Right ventricle myocardium inferior (tissue), 1 donor: ENCODE measurements around the gene ZC3H13. TPM values are rescaled to one million over a fixed set of nuclear protein-coding genes. Genes with fewer than 3 reads are reported as not detected.

ENCODE experiments used
- ATAC-seq: fragments of 200-7000 bp; cut with Tn5 transposase; one replicate; pipeline ENCODE4 v1.9.1; 2020; ENCODE audit warnings: mild to moderate bottlenecking, moderate library complexity
- DNase-seq: peaks from one replicate; pipeline ENCODE4 v3.0.0; 2021; ENCODE audit errors: missing footprints
- intact Hi-C: fragments of 100-400 bp; cut with DNase I; formaldehyde crosslinking; loops from one replicate; pipeline ENCODE4 v1.11.0; 2022
- total RNA-seq: library from RNA; stranded (reverse); fragmentation: NEBNext Ultra II Directional; extraction: Animal tissue kit (Norgen Biotek cat#: 25700); gene quantifications from one replicate; pipeline ENCODE4 v1.2.1, GENCODE V29; 2021
- donor health status: DM: no; HTN: yes; CAD: no; lungs with severe emphysema.

ZC3H13 gene
- total RNA-seq, 1 donor from 2014 or later: 40.3 TPM

GRCh38 chr13:45951724-45952123, 100.8 kb downstream of the ZC3H13 start:
- DNase-seq (no peak), ATAC-seq (no peak)
- intact Hi-C loops: loop anchor here (10.0 kb wide), 1 partner anchor 147 kb away; no protein-coding TSS in a partner anchor

- intact Hi-C loops: loop anchor here (10.0 kb wide), 1 partner anchor 146 kb away; no protein-coding TSS in a partner anchor
- ATAC-seq: no peak
These were observed 101.4 kb downstream of the ZC3H13 start for GRCh38 chr13:45951166-45951565.

GRCh38 chr13:45950386-45951000, 102.1 kb downstream of the ZC3H13 start:
- no peak for DNase-seq
- intact Hi-C loops: loop anchor here (10.0 kb wide), 1 partner anchor 146 kb away; no protein-coding TSS in a partner anchor
- ATAC-seq: peak; percentile 48

More at GRCh38 chr13:45951166-45951565, 101.4 kb downstream of the ZC3H13 start:
- no peak for DNase-seq

GRCh38 chr13:45949161-45949560, 103.4 kb downstream of the ZC3H13 start:
- intact Hi-C loops: no loop called here
- no peak for DNase-seq
- no peak for ATAC-seq

- ATAC-seq: no peak
- DNase-seq: no peak
- intact Hi-C loops: no loop called here
These were observed 108.6 kb downstream of the ZC3H13 start for GRCh38 chr13:45943965-45944364.

GRCh38 chr13:45943120-45943519, 109.4 kb downstream of the ZC3H13 start:
- no peak for DNase-seq

GRCh38 chr13:45941261-45941660, 111.3 kb downstream of the ZC3H13 start:
- intact Hi-C loops: no loop called here
- ATAC-seq (no peak), DNase-seq (no peak)

More at GRCh38 chr13:45943120-45943519, 109.4 kb downstream of the ZC3H13 start:
- ATAC-seq: no peak
- intact Hi-C loops: no loop called here

- DNase-seq: no peak
- ATAC-seq: no peak
- intact Hi-C loops: no loop called here
These were observed 112.5 kb downstream of the ZC3H13 start for GRCh38 chr13:45940061-45940460.

- intact Hi-C loops: no loop called here
- ATAC-seq (no peak), DNase-seq (no peak)
These were observed 115.9 kb downstream of the ZC3H13 start for GRCh38 chr13:45936621-45937020.

GRCh38 chr13:45934283-45934682, 118.3 kb downstream of the ZC3H13 start:
- intact Hi-C loops: no loop called here
- DNase-seq (no peak), ATAC-seq (no peak)

- ATAC-seq (no peak), DNase-seq (no peak)
- intact Hi-C loops: no loop called here
These were observed 119.2 kb downstream of the ZC3H13 start for GRCh38 chr13:45933203-45933908.

GRCh38 chr13:45932676-45933075, 119.9 kb downstream of the ZC3H13 start:
- intact Hi-C loops: no loop called here
- DNase-seq: no peak
- peak; percentile 46 for ATAC-seq

- DNase-seq: no peak
- ATAC-seq: no peak
- intact Hi-C loops: no loop called here
These were observed 120.4 kb downstream of the ZC3H13 start for GRCh38 chr13:45932172-45932571.

GRCh38 chr13:45931211-45931610, 121.3 kb downstream of the ZC3H13 start:
- intact Hi-C loops: no loop called here
- no peak for ATAC-seq
- no peak for DNase-seq

GRCh38 chr13:45930177-45930576, 122.4 kb downstream of the ZC3H13 start:
- ATAC-seq: no peak
- intact Hi-C loops: no loop called here

GRCh38 chr13:45928843-45929242, 123.7 kb downstream of the ZC3H13 start:
- ATAC-seq (no peak), DNase-seq (no peak)
- intact Hi-C loops: no loop called here

More at GRCh38 chr13:45930177-45930576, 122.4 kb downstream of the ZC3H13 start:
- DNase-seq: no peak

GRCh38 chr13:45928176-45928575, 124.4 kb downstream of the ZC3H13 start:
- ATAC-seq (no peak), DNase-seq (no peak)
- intact Hi-C loops: no loop called here

GRCh38 chr13:45926741-45927140, 125.8 kb downstream of the ZC3H13 start:
- ATAC-seq: no peak
- intact Hi-C loops: no loop called here
- no peak for DNase-seq

- ATAC-seq (no peak), DNase-seq (no peak)
- intact Hi-C loops: no loop called here
These were observed 127.4 kb downstream of the ZC3H13 start for GRCh38 chr13:45925151-45925550.

- intact Hi-C loops: no loop called here
- DNase-seq: no peak
These were observed 131.3 kb downstream of the ZC3H13 start for GRCh38 chr13:45921162-45921736.

More at GRCh38 chr13:45921162-45921736, 131.3 kb downstream of the ZC3H13 start:
- ATAC-seq: no peak
